ENCODE measurements around the gene ATP6AP1. TPM values are rescaled to one million over a fixed set of nuclear protein-coding genes. Genes with fewer than 3 reads are reported as not detected.

The ATP6AP1 gene
- total and polyA plus RNA-seq, 10 of the 15 experiments (the other 5 are each of a cell fraction or from before 2014, with no cell fraction given) = 4.5 to 56.4 (median 32.0) TPM

DNA sequence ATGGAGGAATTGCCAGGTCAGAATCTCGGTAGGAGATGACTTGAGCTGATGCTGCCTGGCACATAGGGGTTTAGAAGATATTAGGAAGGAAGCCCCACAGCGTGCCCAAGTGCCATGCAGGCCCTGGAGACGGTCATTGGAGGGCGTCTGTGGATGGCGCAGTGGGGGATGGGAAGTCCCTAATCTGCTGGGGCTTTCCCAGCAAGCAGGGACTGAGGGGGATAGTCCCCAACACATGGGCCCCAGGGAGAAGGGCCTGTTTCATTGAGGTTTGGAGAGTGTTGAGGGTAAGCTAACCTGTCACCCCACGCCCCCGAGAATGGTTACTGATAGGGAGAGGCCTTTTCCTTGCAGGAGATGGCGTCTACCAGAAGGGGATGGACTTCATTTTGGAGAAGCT, 9.3 kb upstream of the ATP6AP1 start:
- POLR2A ChIA-PET = interaction anchor here (1.0 to 1.2 kb wide), 2 partner anchors 9 to 10 kb away, joined by 3 read pairs; partner anchors contain the start of gene ATP6AP1
- no peak for FAIRE-seq
- TF ChIP-seq RELA (IDR thresholded peaks at IDR 0.05; ENCODE audit: borderline replicate concordance, partially characterized antibody) (peak; percentile 73), MEF2B (IDR thresholded peaks at IDR 0.05; ENCODE audit: partially characterized antibody, poor library complexity, severe bottlenecking) (peak; percentile 42), TCF12 (IDR thresholded peaks at IDR 0.05; ENCODE audit: low read depth, low read length) (no peak), RB1 (IDR thresholded peaks at IDR 0.05; ENCODE audit: borderline replicate concordance) (no peak), CREM (IDR thresholded peaks at IDR 0.05; ENCODE audit: low read depth) (no peak), RCOR1 (conservative IDR thresholded peaks at IDR 0.05; ENCODE audit: low read depth, low read length) (no peak), TBL1XR1 (IDR thresholded peaks at IDR 0.05; ENCODE audit: low read depth, low read length) (no peak), SIX5 (IDR thresholded peaks at IDR 0.05; ENCODE audit: low read depth, low read length, severe bottlenecking) (no peak), CHD2 (IDR thresholded peaks at IDR 0.05; ENCODE audit: borderline replicate concordance, low read depth, low read length) (0 out of 2 replicates have a peak, but pooled peaks have one; percentile 59), HDGF (IDR thresholded peaks at IDR 0.05) (no peak)
- TF ChIP-seq, protein P1, sequence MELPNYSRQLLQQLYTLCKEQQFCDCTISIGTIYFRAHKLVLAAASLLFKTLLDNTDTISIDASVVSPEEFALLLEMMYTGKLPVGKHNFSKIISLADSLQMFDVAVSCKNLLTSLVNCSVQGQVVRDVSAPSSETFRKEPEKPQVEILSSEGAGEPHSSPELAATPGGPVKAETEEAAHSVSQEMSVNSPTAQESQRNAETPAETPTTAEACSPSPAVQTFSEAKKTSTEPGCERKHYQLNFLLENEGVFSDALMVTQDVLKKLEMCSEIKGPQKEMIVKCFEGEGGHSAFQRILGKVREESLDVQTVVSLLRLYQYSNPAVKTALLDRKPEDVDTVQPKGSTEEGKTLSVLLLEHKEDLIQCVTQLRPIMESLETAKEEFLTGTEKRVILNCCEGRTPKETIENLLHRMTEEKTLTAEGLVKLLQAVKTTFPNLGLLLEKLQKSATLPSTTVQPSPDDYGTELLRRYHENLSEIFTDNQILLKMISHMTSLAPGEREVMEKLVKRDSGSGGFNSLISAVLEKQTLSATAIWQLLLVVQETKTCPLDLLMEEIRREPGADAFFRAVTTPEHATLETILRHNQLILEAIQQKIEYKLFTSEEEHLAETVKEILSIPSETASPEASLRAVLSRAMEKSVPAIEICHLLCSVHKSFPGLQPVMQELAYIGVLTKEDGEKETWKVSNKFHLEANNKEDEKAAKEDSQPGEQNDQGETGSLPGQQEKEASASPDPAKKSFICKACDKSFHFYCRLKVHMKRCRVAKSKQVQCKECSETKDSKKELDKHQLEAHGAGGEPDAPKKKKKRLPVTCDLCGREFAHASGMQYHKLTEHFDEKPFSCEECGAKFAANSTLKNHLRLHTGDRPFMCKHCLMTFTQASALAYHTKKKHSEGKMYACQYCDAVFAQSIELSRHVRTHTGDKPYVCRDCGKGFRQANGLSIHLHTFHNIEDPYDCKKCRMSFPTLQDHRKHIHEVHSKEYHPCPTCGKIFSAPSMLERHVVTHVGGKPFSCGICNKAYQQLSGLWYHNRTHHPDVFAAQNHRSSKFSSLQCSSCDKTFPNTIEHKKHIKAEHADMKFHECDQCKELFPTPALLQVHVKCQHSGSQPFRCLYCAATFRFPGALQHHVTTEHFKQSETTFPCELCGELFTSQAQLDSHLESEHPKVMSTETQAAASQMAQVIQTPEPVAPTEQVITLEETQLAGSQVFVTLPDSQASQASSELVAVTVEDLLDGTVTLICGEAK (IDR thresholded peaks at IDR 0.05; ENCODE audit: borderline replicate concordance) = no peak
- TF ChIP-seq, protein P2, sequence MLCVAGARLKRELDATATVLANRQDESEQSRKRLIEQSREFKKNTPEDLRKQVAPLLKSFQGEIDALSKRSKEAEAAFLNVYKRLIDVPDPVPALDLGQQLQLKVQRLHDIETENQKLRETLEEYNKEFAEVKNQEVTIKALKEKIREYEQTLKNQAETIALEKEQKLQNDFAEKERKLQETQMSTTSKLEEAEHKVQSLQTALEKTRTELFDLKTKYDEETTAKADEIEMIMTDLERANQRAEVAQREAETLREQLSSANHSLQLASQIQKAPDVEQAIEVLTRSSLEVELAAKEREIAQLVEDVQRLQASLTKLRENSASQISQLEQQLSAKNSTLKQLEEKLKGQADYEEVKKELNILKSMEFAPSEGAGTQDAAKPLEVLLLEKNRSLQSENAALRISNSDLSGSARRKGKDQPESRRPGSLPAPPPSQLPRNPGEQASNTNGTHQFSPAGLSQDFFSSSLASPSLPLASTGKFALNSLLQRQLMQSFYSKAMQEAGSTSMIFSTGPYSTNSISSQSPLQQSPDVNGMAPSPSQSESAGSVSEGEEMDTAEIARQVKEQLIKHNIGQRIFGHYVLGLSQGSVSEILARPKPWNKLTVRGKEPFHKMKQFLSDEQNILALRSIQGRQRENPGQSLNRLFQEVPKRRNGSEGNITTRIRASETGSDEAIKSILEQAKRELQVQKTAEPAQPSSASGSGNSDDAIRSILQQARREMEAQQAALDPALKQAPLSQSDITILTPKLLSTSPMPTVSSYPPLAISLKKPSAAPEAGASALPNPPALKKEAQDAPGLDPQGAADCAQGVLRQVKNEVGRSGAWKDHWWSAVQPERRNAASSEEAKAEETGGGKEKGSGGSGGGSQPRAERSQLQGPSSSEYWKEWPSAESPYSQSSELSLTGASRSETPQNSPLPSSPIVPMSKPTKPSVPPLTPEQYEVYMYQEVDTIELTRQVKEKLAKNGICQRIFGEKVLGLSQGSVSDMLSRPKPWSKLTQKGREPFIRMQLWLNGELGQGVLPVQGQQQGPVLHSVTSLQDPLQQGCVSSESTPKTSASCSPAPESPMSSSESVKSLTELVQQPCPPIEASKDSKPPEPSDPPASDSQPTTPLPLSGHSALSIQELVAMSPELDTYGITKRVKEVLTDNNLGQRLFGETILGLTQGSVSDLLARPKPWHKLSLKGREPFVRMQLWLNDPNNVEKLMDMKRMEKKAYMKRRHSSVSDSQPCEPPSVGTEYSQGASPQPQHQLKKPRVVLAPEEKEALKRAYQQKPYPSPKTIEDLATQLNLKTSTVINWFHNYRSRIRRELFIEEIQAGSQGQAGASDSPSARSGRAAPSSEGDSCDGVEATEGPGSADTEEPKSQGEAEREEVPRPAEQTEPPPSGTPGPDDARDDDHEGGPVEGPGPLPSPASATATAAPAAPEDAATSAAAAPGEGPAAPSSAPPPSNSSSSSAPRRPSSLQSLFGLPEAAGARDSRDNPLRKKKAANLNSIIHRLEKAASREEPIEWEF (IDR thresholded peaks at IDR 0.05; ENCODE audit: insufficient replicate concordance, low read depth, low read length) = no peak
- TF ChIP-seq, protein P3, sequence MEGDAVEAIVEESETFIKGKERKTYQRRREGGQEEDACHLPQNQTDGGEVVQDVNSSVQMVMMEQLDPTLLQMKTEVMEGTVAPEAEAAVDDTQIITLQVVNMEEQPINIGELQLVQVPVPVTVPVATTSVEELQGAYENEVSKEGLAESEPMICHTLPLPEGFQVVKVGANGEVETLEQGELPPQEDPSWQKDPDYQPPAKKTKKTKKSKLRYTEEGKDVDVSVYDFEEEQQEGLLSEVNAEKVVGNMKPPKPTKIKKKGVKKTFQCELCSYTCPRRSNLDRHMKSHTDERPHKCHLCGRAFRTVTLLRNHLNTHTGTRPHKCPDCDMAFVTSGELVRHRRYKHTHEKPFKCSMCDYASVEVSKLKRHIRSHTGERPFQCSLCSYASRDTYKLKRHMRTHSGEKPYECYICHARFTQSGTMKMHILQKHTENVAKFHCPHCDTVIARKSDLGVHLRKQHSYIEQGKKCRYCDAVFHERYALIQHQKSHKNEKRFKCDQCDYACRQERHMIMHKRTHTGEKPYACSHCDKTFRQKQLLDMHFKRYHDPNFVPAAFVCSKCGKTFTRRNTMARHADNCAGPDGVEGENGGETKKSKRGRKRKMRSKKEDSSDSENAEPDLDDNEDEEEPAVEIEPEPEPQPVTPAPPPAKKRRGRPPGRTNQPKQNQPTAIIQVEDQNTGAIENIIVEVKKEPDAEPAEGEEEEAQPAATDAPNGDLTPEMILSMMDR (IDR thresholded peaks at IDR 0.05 in 2 of 3, conservative IDR thresholded peaks at IDR 0.05 in 1 of 3; ENCODE audit: control insufficient read depth in 2 of 3, extremely low read depth in 1 of 3, insufficient read depth in 1 of 3, low read depth in 3 of 3, low read length in 3 of 3) = peak in 1 of 3 experiments; percentile 32; a peak in 1 of 6 replicates

More for the DNA sequence above, 9.3 kb upstream of the ATP6AP1 start:
- Histone ChIP-seq H3K4me3 (no peak overlapping the region), H3K79me2 (ENCODE audit: control insufficient read depth, insufficient read depth, low read length) (no peaks in the 10 kb centered on the region), H3K36me3 (ENCODE audit: control insufficient read depth in 2 of 2, insufficient read depth in 2 of 2, low read length in 1 of 2) (no peaks in the 10 kb centered on the region), H2AFZ (ENCODE audit: control insufficient read depth, low read depth, low read length) (no peak overlapping the region), H3K27ac (ENCODE audit: control insufficient read depth, insufficient read depth) (peak overlapping the region; percentile 37), H3K27me3 (replicated peaks in 1 of 2; ENCODE audit: control insufficient read depth in 2 of 2, insufficient read depth in 2 of 2, low read length in 1 of 2) (no peaks in the 10 kb centered on the region), H3K9ac (ENCODE audit: control insufficient read depth, insufficient read depth, low read length) (no peak overlapping the region; the same call in 1 of the 2 replicates), H4K20me1 (ENCODE audit: control insufficient read depth, insufficient read depth) (no peaks in the 10 kb centered on the region), H3K4me1 (ENCODE audit: control insufficient read depth, insufficient read depth, low read length) (no peaks in the 10 kb centered on the region), H3K9me3 (replicated peaks; ENCODE audit: control insufficient read depth, insufficient read depth, low read length) (no peaks in the 10 kb centered on the region; the same call in 2 of the 3 replicates), H3K4me2 (ENCODE audit: control insufficient read depth, insufficient read depth) (no peak overlapping the region)
- SMC1A ChIA-PET (ENCODE audit: uncharacterized antibody, unreplicated experiment) = interaction anchor here (0.6 kb wide), 1 partner anchor 412 kb away, joined by 3 read pairs; no protein-coding TSS in a partner anchor
- ATAC-seq (peak; percentile 93), DNase-seq (ENCODE audit: low read depth, low spot score) (no peak)
- CTCF ChIA-PET = interaction anchor here (1.0 to 1.3 kb wide), 2 partner anchors 9 to 46 kb away, joined by 3 to 4 read pairs; partner anchors contain the start of gene ATP6AP1
- BruUV-seq (replicated peaks) = no TSS peak
- RAD21 ChIA-PET (ENCODE audit: unreplicated experiment) = no interaction called here
- intact Hi-C loops (cut with micrococcal nuclease; ENCODE audit: unreplicated experiment) (no loop called here), in situ Hi-C loops (cut with MboI) (no loop called here)
- 27% methylated on average over 8 of the region's 8 CpGs for WGBS (ENCODE audit: insufficient coverage, insufficient replicate concordance, low lambda C conversion rate, missing lambda C conversion rate)

All from GM12878 (cell line).